ENCODE measurements around the gene GRAP.

Gene GRAP

GRCh38 chr17:19001907-19002590 is 44.7 kb downstream of the GRAP start:
- no peak for DNase-seq

- no peak for DNase-seq
Observed at GRCh38 chr17:19000531-19001325, 46.0 kb downstream of the GRAP start.

- DNase-seq = no peak
Observed at GRCh38 chr17:18999911-19000310, 46.8 kb downstream of the GRAP start.

- DNase-seq = no peak
Observed at GRCh38 chr17:18999394-18999793, 47.4 kb downstream of the GRAP start.

- no peak for DNase-seq
Observed at GRCh38 chr17:18997650-18998196, 49.0 kb downstream of the GRAP start.

- no peak for DNase-seq
Observed at GRCh38 chr17:18996458-18996857, 50.3 kb downstream of the GRAP start.

GRCh38 chr17:18995220-18995619 is 51.5 kb downstream of the GRAP start:
- no peak for DNase-seq

GRCh38 chr17:18994631-18995030 is 52.1 kb downstream of the GRAP start:
- no peak for DNase-seq

- no peak for DNase-seq
Observed at GRCh38 chr17:18993905-18994526, 52.7 kb downstream of the GRAP start.

- no peak for DNase-seq
Observed at GRCh38 chr17:18992454-18993130, 54.2 kb downstream of the GRAP start.

GRCh38 chr17:18991531-18992315 is 55.0 kb downstream of the GRAP start:
- DNase-seq = no peak

- no peak for DNase-seq
Observed at GRCh38 chr17:18990331-18990730, 56.4 kb downstream of the GRAP start.

GRCh38 chr17:18988546-18989173 is 58.1 kb downstream of the GRAP start:
- DNase-seq = no peak

GRCh38 chr17:18987862-18988545 is 58.8 kb downstream of the GRAP start:
- no peak for DNase-seq

GRCh38 chr17:18987230-18987610 is 59.5 kb downstream of the GRAP start:
- no peak for DNase-seq

- DNase-seq = no peak
Observed at GRCh38 chr17:18986541-18987229, 60.1 kb downstream of the GRAP start.

- no peak for DNase-seq
Observed at GRCh38 chr17:18985475-18985874, 61.3 kb downstream of the GRAP start.

- no peak for DNase-seq
Observed at GRCh38 chr17:18984273-18985114, 62.3 kb downstream of the GRAP start.

GRCh38 chr17:18981642-18982424 is 64.9 kb downstream of the GRAP start:
- DNase-seq = no peak

Data from stimulated activated CD4-positive, alpha-beta T cell treated with anti-CD3 and anti-CD28 coated beads, Interleukin-2, amount 100 ng/mL, for 24 hours (primary cell).